Measurements from ENCODE around the gene GRB10.

Gene GRB10

DNA sequence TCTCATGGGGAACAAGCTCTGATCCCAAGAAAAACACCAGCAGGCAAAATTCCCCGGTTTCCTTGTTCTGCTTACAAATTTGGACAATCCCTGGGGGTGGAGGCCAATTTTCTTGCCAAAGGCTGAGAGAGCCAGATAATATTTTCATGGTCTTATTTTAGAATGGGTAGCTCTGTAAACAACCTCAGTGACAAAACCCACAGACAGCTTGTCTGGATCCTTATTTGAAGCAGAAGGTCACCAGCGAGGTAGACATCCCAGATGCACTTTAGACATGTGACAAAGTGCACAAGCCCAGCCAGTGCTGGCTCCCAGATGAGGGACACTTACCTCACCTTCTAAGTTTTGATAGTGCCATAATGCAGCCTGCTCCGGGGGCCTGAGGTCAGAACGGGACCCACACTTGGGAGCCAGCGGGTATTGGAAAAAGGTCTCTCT is 114.9 kb downstream of the GRB10 start:
- no peak for DNase-seq (ENCODE audit: low spot score)

DNA sequence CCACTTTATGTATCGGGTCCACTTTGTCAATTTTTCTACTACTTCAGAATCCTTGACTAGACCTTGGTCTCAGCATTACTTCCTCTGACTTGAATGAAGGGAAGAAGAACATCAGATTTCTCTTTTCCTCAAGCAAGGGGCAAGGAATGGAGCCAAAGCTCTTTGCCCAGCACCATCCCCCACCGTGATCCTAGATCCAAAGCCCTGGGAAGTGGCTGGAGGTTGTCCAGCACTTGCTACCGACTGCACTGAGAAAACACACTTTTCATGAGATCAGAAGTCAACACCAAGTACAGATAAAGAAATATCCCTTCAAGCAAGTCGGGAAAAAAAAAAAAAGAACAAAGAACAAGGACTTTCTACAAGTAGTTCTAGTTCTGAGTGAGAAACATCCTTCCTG is 115.4 kb downstream of the GRB10 start:
- DNase-seq (ENCODE audit: low spot score): no peak

DNA sequence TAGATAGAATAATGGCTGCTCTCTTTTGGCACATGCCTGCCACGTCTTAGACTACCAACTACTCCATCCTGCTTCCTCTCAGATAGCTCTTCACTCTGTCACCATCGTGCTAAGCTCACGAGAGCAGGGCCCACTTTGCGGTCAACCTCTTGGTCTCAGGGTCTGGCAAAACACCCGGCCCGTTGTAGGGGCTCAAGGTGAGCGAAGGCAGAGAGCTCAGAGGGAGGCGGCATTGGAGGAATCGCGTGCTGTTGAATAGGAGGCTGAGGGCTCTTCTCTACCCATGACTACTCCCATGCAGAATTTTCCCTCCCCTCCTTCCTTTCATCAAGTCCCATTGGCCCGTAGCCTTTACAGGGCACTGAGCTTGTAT is 116.6 kb downstream of the GRB10 start:
- no peak for DNase-seq (ENCODE audit: low spot score)

DNA sequence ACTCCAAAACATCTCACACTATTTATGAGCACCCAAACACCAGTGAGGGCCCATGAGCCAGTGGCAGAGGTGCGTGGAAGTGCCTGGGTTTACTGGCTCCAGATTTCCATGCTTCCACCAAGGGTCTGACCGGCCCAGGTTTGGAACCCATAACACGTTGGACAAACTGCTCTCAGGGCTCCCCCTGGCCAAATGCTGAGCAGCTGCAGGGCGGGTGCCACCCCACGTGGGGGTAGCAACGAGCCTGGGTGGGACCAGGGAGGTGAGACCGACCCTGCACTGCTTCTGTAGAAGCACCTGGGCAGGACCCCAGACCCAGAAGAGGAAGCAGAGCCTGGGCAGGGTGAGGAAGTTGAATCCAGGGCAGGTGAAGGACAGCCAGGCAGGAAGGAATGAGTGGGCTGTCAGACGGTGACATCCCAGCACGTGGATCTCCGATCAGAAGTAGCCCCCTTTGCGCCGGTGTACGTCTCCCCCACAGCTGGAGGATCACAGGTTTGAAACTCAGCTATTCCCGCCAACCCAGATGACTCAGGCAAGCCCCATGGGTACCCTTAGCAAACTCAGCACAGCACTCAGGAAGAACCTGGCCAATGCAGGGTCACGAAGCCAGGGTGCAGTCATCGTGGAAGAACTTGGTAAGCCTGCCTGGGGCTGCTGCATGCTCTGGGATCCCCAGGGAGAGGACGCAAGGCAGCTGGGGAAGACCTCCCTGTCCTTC is 117.1 kb downstream of the GRB10 start:
- no peak for DNase-seq (ENCODE audit: low spot score)

DNA sequence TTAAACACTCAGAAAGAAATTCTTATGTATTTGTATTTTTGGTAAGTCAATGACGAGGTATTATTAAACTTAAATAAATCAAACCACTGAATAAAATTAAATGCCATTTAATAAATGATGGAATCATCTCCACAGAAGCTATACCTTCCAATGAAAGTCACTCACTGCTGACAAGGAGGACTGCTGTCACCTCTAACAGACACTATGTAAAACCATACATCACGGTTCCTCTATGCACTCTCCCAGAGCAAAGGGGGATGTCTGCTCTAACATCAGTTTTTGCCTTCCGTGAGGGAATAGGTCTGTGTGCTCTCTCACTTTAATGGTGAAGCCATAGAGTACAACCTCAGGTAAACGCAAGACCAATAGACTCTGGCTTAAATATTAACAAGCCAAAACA is 117.8 kb downstream of the GRB10 start:
- DNase-seq (ENCODE audit: low spot score): no peak

DNA sequence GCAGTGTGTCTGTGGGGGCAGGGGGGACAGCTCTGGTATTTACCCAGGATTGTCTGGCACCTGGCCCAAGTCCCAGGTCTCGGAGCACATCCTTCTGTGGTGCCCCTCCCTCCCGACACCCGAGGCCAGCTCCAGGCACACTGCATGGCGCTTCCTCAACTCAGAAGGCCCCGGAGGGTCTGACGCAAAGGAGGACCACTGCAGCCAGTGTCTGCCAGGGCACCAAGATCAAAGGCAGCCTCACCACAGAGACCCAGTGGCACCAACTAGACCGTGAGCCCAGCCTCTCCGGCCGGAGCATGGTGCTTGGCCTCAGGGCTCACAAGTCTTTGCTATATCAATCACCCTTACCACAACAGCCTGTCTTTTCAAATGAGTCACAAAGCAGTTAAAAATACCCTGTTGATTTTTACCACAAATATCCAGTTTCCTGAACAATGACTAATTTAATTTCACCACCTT is 118.2 kb downstream of the GRB10 start:
- DNase-seq (ENCODE audit: low spot score): no peak

DNA sequence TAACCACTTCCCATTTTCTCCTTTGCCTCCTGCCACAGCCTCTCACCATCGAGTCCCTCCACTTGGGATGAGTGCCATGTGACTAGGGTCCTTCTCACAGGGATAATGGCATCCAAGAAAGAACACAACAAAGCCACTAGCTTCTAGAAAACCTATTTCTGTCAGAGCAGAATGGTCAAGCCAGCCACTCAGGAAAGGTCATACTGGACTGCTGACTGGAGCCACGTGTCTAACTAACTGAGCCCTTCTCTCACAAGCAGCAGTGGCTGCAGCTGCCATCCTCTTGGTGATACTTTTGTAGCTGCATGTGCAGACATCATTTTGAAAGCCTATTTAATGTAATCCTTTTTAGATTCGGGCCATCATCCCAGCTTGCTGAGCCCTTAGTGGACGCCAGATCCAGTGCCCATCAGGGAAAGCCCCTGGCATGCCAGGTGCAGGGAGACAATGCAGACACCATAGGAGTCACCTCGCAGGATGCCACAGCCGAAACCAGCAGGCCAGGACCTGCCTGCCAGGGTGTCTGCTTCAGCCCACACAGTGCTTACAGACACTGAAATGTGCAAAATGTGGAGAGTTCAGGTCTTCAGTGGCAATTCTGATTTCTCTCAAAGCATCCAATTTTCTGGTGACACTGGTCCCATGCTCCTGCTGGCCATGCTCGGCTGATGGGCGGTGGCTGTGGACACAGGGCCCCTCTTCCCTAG is 119.1 kb downstream of the GRB10 start:
- DNase-seq (ENCODE audit: low spot score): no peak

DNA sequence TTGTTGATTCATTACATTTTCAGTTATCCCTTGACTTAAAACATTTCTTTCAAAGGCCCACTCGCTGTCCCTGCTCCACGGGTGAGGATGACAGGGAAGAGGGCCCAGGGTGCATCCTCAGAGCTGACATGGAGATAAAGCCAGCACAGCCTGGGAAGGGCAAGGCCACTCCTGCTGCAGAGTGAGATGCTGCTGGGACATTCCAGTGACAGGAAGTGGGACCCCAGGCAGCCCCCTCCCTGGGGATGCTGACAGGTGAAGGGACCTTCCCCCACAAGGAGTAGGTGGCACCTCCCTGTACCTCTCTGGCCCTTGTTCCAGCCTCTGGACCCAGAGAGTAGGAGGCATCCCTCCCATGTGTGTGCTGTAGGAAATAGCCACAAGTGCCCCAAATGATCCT is 119.7 kb downstream of the GRB10 start:
- peak; percentile 23 for DNase-seq (ENCODE audit: low spot score)

DNA sequence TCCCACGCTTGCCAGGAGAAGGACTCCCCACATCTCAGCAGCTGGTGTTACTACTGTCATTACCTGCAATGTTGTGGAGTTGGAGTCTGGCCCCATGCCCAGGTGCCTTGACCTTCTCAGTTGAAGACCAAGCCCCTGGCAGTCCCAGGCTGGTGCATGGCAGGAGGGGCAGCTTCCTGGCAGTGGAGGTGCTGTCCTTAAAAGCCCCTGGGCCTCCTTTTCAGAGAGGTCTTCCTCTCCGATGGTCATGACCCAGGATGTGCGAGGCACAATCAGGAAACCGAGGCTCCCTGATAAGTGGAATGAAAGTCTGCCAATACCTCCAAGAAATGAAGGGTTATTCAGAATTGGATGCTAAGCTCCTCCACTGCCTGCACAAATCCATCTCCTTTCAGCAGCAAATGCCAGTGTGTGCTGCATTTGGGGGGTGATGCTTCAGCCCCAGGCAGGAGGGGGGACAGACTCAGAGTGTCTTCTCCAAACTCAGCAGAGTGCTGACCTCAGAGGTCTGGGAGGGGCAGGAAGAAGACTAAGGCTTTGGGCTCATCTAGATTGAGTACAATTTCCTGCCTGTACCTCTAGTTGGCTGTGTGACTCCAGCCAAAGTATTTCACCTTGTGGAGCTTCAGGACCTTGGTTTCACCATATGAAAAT is 120.5 kb downstream of the GRB10 start:
- DNase-seq (ENCODE audit: low spot score): peak; percentile 18

DNA sequence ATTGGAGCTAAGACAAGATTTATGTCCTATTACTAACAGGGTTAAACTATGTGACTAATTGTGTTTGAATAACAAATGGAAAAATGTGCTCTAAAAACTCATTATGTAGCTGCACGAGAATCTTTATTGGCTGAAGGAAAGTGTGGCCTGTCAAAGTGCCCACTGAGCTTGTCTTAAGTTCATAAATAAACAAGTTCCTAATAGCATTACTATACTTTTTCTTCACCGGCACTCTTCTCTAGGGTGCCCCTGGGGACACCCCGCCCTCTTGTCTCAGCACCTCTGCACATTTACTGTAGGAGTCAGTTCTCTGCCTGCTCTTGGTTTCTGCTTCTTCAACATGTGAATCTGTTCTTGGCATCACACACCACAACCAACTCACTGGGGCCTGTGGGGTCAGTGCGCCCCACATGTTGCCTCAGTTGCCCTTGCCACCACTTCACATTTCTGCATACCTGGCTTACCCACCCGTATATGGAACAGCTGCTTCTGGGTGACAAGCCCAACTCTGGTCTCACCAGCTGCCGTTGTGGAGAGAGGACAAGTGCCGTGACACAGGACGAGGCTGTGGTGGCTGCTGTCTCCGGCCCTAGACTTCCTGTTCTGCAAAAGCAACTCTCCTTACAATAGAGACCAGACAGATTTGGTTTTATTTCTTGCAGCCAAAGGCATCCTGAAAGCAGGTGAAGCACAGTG is 121.2 kb downstream of the GRB10 start:
- peak; percentile 63 for DNase-seq (ENCODE audit: low spot score)

DNA sequence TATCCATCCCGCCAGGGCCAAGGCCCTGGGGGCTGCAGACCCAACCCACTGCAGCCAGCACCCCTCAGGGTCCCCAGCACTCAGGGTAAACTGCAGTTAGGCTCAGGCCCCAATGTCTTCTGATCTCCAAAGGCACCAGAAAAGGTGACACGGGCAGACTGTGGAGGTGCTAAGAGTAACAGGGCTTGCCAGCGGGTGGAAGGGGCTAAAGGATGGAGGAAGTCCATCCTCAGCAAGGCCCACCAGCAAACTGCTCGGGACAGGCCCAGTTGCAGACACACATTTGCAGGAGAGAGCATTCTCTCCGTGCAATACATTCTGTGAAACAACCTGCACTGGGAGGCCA is 121.9 kb downstream of the GRB10 start:
- DNase-seq (ENCODE audit: low spot score): no peak

DNA sequence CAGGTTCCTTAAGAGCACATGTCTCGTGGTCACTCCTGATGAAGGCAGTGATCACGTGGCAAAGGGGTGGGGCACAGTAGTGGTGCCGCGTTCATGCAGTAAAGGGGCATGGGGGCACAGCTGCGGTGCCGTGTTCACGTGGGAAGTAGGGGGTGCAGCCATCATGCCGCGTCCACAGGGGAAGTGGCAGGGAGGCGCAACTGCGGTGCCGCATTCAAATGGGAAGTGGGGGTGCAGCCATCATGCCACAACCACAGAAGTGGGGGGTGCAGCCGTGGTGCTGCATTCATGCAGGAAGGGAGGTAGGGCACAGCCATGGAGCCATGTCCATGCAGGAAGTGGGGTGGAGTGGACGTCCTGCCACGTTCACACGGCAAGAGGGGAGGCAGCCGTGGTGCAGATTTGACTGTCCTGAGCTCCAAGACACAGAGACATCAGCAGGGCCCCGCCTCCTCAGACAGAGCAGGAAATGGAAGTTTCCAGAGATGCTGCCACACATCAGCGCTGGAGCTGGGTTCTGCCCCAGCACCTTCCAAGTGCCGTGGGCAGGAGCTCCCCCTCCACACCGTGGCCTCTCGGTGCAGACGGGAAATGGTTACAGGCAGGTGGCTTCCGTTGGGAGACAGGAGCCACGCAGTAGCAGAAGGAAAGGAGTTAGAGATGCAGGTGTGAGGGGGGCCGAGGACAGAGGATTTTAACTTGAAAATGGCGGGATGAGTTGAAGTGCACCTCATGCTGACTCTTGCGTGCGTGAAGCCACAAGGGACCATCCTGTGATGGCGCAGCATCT is 122.5 kb downstream of the GRB10 start:
- DNase-seq (ENCODE audit: low spot score): peak; percentile 53

DNA sequence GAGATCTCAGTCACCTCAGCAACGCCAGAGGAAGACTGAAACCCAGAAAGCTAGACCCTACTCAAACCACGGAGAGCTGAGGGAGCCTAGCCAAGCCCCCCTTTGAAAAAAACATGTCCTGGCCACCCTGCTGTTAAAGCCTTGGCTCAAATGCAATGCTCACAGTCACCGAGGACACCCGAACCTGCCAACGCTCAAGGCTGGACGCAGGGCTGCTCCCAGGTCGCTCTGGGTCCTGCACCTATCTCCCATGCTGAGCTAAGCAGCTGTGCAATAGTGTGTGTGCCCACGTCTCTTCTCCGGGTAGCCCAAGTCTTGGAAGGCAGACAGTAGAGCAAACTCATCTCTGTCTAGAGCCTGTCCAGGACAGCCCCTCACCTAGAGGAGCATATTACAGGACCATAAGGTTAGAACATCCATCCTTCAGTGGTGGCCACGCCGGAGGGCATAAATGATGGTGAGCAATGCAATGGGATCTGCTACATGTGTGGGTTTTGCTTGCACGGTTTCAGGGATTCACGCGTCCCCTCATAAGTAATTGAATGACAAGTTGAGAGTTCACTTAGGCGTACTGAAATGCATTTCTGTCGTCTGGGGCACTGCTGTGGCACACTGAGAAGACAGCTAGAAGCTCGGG is 123.2 kb downstream of the GRB10 start:
- DNase-seq (ENCODE audit: low spot score): peak; percentile 28

DNA sequence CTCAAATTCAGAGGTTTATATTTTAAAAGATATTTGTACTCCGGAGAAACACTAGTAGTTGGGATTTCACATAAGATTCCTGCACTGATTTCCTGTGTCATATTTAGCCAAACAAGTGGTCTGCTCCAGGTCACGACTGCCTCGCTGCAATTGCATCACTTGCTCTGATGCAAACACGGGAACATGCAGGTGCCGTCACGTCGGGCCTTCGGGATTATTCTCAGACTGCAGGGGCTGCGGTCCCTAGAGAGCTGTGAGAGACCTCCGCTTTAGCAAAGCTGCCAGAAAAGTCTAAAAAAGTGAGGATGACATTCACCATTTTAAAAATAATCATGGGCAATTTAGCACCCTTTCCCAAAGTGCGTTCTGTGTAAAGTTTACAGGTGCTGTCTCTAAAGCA is 124.0 kb downstream of the GRB10 start:
- no peak for DNase-seq (ENCODE audit: low spot score)

DNA sequence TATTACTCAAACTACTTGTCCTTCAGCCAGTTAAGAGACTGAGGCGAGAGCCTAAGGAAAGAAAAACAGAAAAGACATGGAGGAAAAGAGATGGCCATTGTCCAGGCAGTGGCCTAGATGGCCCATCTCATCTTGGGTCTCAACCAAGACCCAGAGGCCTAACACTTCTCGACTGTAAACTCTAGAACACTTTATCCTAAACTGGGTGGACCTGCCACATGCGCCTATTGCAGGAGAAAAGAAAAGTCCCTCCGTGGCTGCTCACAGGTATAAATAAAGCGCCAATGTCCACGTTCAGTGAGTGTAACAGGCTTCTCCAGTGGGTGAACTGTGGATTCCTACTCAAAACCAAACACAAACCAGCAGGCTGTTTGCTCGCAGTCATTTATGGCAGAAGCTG is 124.8 kb downstream of the GRB10 start:
- DNase-seq (ENCODE audit: low spot score): peak; percentile 40

DNA sequence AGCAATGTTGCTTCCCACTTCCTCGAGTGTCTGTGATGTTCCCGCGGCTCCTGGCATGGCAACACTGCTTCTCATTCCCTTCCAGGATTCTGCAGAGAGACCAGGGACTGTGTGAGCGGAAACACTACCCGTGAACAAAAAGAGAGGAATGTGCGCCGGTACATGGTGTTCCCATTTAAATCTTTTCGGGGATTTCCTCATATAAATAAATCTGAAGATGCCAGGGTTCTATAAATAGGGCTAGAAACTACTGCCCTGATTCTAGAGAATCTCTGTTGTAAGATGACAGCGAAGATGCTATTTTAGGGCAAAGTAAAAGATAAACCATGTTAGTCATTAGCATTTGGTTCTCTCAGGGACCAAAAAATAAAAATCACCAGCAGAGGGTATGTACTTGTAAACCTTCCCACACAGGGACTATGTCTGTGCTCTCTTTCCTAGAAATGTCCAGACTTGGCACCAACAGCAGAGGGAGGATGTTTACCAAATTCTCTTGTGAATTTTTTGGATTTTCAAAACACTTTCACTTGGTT is 125.3 kb downstream of the GRB10 start:
- DNase-seq (ENCODE audit: low spot score): peak; percentile 15

DNA sequence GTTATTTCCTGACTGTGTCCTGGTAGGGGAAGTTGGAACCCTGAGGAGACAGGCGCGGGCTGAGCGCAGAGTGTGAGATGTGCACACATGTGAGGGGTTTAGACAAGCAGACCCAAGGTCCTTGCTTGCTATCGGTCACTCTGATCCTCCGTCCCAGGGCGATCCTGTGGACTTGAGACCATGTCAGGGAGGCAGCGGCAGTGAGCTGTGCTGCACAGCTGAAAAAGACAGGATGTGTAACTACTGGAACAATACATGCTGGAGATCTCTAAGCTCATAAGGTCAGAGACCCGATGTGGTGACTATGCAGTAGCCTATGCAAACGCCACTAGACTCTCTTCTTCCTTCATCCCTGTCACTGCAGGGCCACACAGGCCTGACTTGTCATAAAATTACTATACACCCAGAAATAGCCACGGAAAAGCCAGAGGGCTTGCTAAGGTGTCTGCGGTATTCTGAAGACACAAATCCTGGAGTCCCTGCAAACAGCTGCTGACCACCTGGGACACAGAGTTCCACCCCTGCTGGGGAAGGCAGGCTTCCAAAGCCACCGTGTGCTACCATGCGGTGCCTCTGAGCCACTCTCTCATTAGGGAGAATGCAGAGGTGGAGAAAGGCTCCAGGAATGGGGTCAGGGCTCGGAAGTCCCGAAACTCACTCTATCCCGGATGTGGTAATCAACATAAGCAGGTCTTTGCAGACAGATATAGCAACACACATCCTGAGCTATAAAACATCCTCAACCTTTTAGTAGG is 126.4 kb downstream of the GRB10 start:
- peak; percentile 40 for DNase-seq (ENCODE audit: low spot score)

DNA sequence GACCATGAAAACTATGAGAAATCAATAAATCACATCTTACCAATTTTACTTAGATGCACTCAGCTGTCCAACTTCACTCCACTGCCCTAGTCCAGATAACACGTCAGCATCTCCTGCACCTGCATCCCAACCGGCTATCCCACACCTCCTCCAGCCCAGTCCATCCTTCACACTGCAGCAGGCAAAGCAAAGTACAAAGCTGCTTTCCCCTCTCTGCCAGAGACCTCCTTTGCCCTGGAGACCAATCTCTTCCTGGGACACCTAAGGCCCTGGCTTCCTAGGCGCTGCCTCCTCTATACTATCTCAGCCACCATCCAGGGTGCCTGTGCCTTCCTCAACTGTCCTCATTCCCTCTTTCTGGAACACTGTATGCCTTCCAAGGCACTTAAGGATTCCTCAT is 127.2 kb downstream of the GRB10 start:
- DNase-seq (ENCODE audit: low spot score): no peak

DNA sequence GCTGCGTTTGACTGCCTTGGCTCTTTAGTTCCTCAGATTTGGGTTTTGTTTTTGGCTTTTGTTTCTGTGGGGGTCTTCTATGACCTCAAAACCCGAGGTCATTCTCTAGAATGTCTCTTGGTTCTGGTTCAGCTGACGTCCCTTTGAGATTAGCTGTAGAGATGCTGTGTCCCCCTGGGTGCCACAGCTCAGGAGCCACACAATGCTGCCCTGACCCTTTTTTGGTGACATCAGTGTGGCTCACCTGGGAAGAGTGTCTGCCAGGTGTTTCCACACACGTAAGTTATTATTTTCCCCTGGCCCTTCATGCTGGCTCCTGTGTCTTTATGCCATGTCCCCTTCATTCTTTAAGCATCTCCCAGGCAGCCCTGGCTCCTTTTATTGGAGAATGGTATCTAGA is 127.7 kb downstream of the GRB10 start:
- peak; percentile 42 for DNase-seq (ENCODE audit: low spot score)

DNA sequence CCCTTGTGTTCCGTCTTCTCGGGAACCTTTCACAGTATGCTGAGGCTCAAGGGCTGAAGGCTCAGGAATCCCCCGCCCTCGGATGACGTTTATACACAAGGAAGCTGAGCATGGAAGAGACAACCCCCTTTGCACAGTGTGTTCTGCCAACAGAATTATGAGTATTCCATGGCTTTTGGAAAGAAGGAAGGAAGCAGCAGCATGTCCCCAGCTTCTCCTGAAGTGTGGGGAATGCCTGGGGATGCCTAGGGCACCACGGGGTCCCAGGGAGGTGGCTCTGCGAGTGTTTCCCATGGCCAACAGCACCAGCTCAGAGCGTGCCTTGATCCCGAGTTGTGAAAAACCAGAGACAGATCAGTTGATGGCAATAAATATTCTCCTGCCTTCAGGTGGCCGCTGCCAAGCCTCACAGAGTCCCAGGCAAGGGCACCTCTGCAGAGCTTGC is 128.7 kb downstream of the GRB10 start:
- DNase-seq (ENCODE audit: low spot score): peak; percentile 64
